ENCODE results near the gene SNX20. TPM values are rescaled to one million over a fixed set of nuclear protein-coding genes. Genes with fewer than 3 reads are reported as not detected.
A peak's percentile ranks its signal among the peaks of the same experiment; 100 is the strongest.

SNX20 gene
- total RNA-seq, 1 donor from 2014 or later = 0.20 TPM

DNA sequence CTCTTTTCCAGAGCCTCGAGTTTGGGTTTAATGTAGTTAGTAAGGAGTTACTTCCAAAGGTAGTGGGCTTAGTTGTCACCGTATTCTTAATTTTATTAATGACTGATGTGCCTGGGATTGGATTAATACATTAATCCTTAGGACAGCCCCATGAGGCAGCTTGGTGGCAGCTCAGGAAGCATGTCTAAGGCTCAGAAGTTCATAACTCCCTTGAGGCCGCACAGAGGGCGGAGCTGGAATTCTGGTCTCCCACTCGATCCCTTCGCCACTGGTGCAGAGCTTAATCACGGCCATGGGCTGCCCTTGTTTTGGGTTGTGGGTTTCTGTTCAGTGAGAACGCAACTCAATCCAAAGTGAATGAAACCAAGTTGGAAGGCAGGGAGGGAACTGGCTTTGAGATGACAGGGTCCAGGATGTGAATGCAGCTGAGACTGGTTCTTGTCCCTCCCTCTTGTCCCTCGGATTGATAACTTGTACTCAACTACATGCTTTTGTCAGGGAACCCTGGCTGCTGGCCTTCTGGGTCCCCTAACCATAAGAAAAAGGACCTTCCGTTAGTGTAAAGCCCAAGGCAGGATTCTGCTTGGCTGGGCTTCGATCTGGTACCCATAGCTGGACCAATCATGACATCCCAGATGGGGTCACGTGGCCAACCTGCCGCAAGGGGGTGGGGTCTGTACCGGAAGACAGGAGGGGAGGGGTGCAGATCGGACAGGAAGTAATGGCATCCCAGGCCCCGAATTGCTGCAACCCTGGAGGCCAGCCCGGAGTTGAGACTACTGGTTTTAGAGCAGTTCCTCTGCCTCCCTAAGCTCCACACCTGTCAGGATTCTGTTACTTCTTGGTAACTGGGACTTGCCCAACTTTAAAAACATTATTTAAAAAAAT is 45.4 kb downstream of the SNX20 start:
- DNase-seq (ENCODE audit: low read depth in 2 of 2) = no peak

DNA sequence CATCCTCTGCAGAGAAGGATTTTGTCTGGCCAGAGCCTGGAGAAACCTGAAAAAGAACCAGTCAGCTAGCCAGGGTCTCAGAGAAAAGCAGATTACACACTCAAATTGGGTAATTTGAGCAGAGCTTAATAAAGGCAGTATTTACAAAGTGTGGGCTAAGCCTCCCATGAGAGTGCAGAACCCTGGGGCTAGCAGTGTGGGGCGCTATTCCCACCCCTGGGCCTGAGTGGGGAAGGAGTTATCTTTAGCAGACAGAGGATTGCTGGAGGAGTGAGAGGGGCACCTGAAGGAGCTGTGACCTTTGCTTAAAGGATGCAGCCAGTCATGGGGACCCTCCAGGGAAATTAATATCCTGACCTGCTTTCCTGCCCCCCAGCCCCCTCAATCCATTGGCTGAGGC is 46.2 kb downstream of the SNX20 start:
- no peak for DNase-seq (ENCODE audit: low read depth in 2 of 2)

DNA sequence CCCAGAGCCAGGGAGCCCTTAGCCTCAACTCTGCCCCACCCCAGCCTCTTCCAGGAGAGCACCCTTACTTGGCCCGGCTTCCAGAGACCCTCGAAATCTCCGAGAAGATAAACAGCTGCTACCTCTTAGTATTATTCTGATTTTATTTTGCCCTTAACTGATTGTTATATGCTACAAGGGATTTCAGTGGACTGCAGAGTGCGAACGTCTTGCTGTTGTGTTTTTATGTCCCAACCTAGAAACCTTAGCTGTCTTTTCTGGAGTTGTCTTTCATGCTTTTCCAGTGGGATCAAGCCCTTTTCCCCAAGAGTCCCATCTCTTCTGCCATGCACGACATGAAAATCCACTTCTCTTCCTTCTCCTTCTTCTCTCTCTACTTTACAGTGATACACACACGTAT is 47.0 kb downstream of the SNX20 start:
- no peak for DNase-seq (ENCODE audit: low read depth in 2 of 2)

DNA sequence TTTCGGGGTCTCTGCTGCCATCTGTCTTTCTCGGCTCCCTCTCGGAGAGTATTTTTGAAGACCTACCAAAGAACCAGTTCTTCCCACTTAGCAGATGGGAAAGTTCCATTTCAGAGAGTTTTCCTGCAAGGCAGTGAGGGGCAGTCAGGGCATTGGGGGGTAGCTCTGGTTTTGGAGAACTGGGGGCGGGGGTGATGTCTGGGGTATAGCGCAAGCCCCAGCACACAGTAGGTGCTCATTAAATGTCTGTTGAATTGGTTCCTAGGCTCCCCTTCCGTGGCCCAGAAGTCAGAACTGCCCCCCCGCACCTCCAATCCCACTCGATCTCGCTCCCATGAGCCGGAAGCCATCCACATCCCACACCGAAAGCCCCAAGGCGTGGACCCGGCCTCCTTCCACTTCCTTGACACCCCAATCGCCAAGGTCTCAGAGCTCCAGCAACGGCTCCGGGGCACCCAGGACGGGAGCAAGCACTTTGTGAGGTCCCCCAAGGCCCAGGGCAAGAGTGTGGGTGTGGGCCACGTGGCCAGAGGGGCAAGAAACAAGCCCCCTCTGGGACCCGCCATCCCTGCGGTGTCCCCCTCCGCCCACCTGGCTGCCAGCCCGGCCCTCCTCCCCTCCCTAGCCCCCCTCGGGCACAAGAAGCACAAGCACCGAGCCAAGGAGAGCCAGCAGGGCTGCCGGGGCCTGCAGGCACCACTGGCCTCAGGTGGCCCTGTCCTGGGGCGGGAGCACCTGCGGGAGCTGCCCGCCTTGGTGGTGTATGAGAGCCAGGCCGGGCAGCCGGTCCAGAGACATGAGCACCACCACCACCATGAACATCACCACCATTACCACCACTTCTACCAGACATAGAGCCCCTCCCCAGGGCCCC is 47.9 kb downstream of the SNX20 start:
- no peak for DNase-seq (ENCODE audit: low read depth in 2 of 2)

DNA sequence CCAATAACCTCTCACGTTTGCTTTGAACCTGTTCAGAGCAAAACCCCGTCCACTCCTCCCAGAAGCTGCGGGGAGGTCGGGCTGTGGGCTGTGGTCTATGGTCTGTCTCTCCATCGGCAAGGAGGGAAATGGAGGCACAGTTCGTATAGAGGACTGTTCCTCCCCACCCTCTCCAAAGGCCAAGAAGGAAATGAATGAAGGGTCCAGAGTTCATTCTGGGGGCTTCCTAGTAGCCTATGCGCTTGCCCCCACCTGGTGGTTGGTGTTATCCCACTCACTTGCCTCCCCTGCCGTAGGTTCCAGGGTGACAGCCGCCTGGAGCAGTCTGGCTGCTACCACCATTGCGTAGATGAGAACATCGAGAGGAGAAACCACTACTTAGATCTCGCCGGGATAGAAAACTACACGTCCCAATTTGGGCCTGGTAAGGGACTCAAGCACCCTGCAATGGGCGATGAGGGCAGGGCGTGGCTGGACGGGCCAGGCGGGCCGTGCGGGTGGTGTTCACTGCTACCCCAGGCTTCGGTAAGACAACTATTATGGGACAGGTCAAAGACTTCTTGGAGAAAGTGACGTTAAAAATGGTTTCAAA is 49.0 kb downstream of the SNX20 start:
- DNase-seq (ENCODE audit: low read depth in 2 of 2) = no peak

DNA sequence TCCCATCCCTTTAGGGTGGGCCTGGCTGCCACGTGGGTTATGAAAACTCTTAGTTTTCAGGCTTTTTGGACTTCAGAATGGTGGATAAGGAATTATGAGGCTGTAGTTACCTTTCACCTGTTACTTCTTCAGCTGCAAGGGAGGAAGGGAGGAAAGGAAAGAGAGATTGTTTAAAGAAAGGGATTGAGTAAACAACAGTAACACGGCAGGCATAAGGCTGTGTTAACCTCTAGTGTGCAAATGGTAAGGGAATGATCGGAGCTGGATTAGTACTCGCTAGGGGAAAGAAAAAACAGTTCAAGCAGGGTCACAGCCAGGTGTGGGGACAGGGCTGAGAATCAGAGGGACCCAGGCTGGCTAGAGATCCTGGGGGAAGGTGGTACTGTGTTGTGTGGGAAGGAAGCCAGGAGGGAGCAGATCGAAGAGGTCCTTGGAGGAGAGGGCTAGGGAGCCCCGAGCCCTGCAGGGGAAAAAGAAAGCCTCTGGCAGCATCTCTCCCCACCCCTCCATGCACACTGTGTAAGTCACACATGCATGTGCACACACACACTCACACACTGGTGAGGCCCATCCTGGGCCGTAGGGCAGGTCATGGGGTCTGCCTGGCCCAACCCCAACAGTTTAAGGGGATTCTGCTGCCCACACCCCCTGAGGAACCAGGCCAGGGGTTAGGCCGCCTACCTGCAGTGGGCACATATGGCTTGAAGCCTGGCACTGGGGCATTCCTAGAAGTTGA is 49.7 kb downstream of the SNX20 start:
- DNase-seq (ENCODE audit: low read depth in 2 of 2) = no peak

DNA sequence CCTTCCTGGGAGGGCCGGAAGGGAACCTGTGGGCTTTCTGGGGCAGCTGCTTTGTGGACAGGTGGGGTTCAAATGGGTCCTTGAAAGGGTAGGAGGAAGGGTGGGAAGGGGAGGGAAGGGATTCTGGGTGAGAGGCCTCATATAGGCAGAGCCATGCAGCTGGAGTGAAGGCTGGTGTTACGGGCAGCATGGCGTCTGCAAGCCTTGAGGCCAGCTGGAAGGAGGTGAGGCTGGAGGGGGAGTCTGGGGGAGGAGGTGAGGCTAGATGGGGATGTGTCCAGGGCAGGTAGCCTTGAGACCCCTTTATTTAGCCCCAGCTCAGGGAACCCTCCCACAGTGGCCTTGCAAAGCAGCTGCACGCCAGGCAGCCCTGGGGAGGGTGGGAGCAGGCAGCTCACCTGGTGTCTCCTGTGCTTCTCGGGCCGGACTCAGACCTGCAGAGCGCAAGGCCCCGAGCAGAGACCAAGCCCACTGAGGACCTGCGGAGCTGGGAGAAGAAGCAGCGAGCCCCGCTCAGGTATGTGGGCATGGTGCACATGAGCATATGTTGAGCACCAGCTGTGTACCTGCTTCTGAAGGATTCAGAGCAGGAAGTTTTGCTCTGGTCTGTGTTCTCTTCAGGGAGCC is 50.6 kb downstream of the SNX20 start:
- DNase-seq (ENCODE audit: low read depth in 2 of 2) = no peak

DNA sequence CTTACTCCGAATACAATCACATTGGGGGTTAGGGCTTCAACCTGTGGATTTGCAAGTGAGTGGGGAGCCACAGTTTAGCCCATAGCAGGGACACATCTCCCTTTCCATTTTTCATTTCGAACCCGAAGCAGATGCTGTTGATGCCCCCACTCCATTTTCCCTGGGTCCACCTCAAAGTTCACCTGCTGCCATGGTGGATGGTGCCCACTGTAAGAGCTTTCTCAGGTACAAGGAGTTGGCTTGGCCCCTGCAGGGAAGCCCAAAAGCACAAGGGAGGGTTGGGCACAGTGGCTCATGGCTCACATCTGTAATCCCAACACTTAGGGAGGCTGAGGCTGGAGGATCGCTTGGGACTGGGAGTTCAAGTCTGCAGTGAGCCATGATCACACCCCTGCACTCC is 51.8 kb downstream of the SNX20 start:
- no peak for DNase-seq (ENCODE audit: low read depth in 2 of 2)

DNA sequence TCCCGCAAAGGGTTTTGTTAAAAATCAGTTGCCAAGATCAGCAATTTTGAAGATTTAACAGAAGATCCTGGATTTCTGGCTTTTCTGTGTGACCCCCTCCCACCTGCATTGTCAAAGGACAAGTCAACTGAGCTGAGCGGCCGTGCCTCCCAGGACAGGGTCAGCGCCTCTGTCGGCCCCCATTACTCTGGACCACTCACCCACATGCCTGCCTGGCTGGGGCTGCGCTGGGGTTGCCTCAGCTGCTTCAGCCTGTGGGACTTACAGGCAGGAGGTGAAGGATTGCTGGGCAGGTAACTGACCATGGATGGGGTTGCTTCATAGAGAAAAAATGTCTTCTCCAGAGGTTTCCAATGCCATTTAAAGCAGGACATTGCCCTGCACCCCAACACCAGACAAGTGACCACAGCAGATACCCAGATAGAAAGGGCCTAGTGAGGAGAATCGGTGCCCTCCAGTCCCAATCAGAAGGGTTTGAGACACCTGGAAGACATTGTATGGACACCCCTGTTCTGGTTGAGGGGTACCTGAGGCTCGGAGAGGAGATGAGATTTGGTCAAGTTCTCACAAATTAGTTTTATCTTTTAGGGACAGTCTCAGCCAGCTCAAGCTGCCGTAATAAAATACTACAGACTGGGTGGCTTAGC is 52.8 kb downstream of the SNX20 start:
- no peak for DNase-seq (ENCODE audit: low read depth in 2 of 2)

DNA sequence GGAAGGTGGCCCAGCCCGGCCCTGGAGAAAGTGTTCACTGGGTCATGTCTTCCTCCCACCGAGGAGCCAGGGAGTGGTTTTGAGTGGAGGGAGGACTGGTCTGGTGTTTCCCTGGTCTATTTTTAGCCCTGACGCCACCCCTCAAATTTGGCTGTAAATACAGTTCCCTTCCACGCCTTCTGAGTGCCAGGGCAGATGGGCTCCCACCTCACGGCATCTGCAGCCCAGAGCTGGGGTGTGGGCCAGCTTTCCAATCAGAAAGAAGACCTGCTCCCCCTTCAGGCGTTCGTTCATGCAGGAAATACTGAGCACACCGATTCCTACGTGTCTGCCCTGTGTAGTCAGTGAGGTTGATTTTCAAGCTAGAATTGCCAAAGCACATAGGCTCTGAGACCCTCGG is 53.7 kb downstream of the SNX20 start:
- peak; percentile 10 to 17 for DNase-seq (ENCODE audit: low read depth in 2 of 2)

DNA sequence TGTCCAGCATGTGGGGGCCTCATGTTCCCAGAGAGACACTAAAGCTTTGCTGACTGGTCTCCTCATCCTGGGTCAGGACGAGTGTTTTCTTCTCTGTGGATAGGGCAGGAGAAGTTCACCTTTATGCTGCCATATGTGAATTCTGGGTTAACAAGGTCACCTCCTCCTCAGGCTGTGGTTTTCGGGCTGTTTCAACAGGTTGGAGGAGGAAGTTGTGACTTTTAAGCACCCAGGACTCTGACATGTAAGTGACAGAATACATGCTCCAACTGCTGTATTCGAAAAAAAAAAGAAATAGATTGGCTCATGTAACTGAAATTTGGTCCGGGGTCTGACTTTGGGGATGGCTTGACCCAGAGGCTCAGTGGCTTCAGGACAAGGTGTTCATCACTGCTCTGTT is 54.2 kb downstream of the SNX20 start:
- DNase-seq (ENCODE audit: low read depth in 2 of 2) = no peak

DNA sequence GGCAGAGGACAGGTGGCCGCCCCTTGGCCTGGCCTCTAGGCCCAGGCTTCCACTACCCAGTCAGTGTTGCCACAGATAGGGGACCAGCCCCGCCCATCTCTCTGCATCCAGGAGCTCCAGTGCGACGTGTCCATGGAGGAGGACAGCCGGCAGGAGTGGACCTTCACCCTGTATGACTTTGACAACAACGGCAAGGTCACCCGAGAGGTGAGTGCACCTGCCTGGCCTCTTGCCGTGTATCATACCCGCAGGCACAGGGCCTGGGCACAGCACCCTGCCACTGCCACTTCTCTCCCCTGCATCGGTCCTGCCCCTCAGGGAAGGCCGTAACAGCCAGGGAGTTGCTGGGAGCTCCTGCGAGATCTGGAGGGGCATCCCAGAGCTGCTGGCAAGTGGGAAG is 55.7 kb downstream of the SNX20 start:
- DNase-seq (ENCODE audit: low read depth in 2 of 2) = no peak

DNA sequence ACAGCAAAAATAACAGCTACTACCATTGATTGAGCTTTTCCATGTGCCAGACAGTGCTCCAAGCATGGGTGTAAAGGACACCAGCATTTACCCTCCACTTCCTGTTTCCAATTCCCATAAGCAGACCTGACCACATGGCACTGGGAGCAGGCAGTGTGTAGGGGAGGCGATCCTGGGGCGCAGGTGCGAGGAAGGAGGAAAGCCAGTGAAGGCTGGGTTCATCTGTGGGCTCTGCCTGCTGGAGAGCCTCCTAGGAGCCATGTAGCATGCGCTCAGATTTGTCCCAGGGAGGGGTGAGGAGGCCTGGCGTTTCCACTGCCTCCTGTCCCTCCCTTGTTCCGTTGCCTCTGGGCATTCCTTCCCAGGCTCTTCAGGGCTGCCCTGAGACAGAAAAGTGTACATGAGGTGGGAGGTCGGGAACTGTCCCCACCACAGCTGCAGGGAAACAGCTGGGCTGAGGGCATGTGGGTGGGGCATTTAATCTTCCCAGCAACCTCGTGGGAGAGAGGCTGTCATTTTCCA is 56.6 kb downstream of the SNX20 start:
- DNase-seq (ENCODE audit: low read depth in 2 of 2) = no peak

DNA sequence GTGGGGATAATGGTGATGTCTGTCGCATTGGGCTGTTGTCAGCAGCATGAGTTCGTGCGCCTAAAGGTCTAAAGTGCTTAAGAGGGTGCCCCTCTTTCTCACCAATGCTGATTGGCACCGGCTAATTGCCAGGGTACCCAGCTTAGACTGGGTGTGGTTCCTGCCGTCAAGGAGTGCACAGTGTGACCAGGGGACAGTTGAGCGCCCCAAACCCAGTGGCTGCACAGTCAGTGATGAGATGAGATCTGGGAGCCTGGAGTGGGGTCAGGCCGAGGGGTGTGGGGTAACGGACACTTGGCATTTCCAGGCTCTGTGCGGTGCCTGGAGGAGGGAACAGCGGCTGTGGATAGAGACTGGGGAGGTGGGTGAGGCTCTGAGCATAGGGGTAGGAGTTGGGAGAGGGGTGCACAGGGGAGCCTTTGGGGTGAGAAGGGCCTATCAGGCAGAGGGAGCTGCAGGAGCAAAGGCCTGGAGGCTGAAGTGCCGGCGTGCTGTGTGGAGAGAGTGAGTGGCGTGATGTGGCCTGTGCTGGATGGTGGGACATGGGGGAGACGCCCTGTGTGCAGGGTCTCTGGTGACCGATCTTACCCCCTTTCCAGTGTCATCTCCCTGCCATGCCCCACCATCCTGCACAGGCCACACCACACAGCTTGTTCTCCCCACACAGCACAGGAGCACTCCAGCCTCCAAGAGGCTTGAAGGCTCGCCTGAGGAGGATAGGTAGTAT is 58.3 kb downstream of the SNX20 start:
- no peak for DNase-seq (ENCODE audit: low read depth in 2 of 2)

DNA sequence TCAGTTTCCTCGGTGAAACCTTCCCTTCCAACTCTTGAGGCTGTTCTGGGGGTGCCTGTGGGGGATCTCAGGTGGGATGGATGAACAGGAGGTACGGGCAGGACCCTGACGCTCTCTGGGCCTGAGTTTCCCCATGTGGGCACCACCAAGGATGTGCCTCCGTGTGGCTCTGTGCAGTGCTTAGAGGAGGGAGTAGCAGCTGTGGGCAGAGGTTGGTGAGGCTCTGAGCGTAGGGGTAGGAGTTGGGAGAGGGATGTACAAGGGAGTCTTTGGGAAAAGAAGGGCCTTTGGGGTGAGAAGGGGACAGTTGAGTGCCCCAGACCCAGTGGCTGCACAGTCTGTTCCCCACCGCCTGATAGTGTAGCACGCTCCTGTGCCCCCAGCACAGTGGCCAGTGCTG is 59.1 kb downstream of the SNX20 start:
- DNase-seq (ENCODE audit: low read depth in 2 of 2) = no peak
